Loucy (cell line): Measurements from ENCODE around the gene EXOSC6.

Experiments used
- H2AFZ ChIP-seq: fragments of 200-600 bp; sonication (generic); 2 replicates; pipeline ENCODE4 v1.6.0; 2016; ENCODE audit warnings: antibody characterized with exemption, mild to moderate bottlenecking, low read length, moderate library complexity
- H3F3A ChIP-seq: fragments of 200-600 bp; 2 replicates; pipeline ENCODE4 v1.6.0; 2016; ENCODE audit warnings: antibody characterized with exemption, low read depth, mild to moderate bottlenecking
- H3K27me3 ChIP-seq: fragments of 200-600 bp; sonication (generic); 2 replicates; pipeline ENCODE4 v1.6.1; 2014; ENCODE audit warnings: low read length, mild to moderate bottlenecking; ENCODE audit not compliant: insufficient read depth, poor library complexity, severe bottlenecking
- H3K36me3 ChIP-seq: fragments of 200-600 bp; sonication (generic); 2 replicates; pipeline ENCODE4 v1.6.1; 2016; ENCODE audit warnings: low read length; ENCODE audit not compliant: insufficient read depth
- H3K4me1 ChIP-seq: fragments of 200-600 bp; sonication (generic); 2 replicates; pipeline ENCODE4 v1.5.1; 2014; ENCODE audit warnings: low read length, mild to moderate bottlenecking; ENCODE audit not compliant: insufficient read depth, poor library complexity, severe bottlenecking
- H3K4me2 ChIP-seq: fragments of 200-600 bp; sonication (generic); 2 replicates; pipeline ENCODE4 v1.6.0; 2014; ENCODE audit warnings: antibody characterized with exemption, low read length, low read depth, mild to moderate bottlenecking; ENCODE audit not compliant: poor library complexity, severe bottlenecking
- H3K4me3 ChIP-seq: fragments of 200-600 bp; sonication (generic); 2 replicates; pipeline ENCODE4 v1.5.1; 2014; ENCODE audit warnings: low read length, mild to moderate bottlenecking, mixed read lengths; ENCODE audit not compliant: poor library complexity, severe bottlenecking
- H3K79me2 ChIP-seq: fragments of 200-600 bp; sonication (generic); 2 replicates; pipeline ENCODE4 v1.6.1; 2014; ENCODE audit warnings: low read length; ENCODE audit not compliant: insufficient read depth
- H3K9ac ChIP-seq: fragments of 200-600 bp; sonication (generic); 2 replicates; pipeline ENCODE4 v1.6.0; 2014; ENCODE audit warnings: mild to moderate bottlenecking, low read depth, low read length, moderate library complexity; ENCODE audit not compliant: poor library complexity, severe bottlenecking
- H3K9me2 ChIP-seq: fragments of 200-600 bp; sonication (generic); replicated peaks from 2 replicates; pipeline ENCODE4 v1.6.1; 2016; ENCODE audit warnings: low read depth, low read length, mixed read lengths
- H3K9me3 ChIP-seq: fragments of 200-600 bp; sonication (generic); 2 replicates; pipeline ENCODE4 v1.6.1; 2014; ENCODE audit warnings: mild to moderate bottlenecking, antibody characterized with exemption, low read length, low read depth; ENCODE audit not compliant: insufficient read depth
- H4K20me1 ChIP-seq: fragments of 200-600 bp; sonication (generic); 2 replicates; pipeline ENCODE4 v1.6.0; 2014; ENCODE audit warnings: antibody characterized with exemption, low read length, mild to moderate bottlenecking; ENCODE audit not compliant: insufficient read depth, poor library complexity, severe bottlenecking
- CTCF ChIP-seq: fragments of 200-600 bp; sonication (generic); conservative IDR thresholded peaks from 2 replicates; pipeline ENCODE4 v1.5.1; 2014; ENCODE audit warnings: mild to moderate bottlenecking, antibody characterized with exemption, low read length
- EZH2phosphoT487 ChIP-seq: fragments of 200-600 bp; IDR thresholded peaks from 2 replicates; pipeline ENCODE4 v1.6.1; 2018; ENCODE audit warnings: antibody characterized with exemption, mild to moderate bottlenecking, moderate library complexity, borderline replicate concordance

The EXOSC6 gene

GRCh38 chr16:70251629-70252354, at the start of gene EXOSC6:
EXOSC6 (minus strand) TSS chr16:70251940; CDS start chr16:70251900, 40 bp downstream.
- Histone ChIP-seq H3K9me2 (no peaks in the 10 kb centered on the region), H4K20me1 (peaks cover 28% of the 10 kb centered on the region), H3K4me3 (peak within 1 kb of the TSS; percentile 97), H3F3A (peaks cover 6% of the 10 kb centered on the region; the same call in 1 of the 2 replicates), H2AFZ (peak within 1 kb of the TSS; percentile 86; the same call in 1 of the 2 replicates), H3K36me3 (peaks cover 45% of the 10 kb centered on the region; the same call in 1 of the 2 replicates), H3K9me3 (no peaks in the 10 kb centered on the region), H3K9ac (peak within 1 kb of the TSS; percentile 80), H3K4me1 (peaks cover 8% of the 10 kb centered on the region), H3K79me2 (peaks cover 38% of the 10 kb centered on the region), H3K4me2 (peak within 1 kb of the TSS; percentile 78), H3K27me3 (no peaks in the 10 kb centered on the region)
- TF ChIP-seq CTCF (peak; percentile 79), EZH2phosphoT487 (no peak)

GRCh38 chr16:70301121-70301520, 49.4 kb upstream of the EXOSC6 start:
- H3K9me3 ChIP-seq: 0 out of 2 replicates have a peak, but pooled peaks cover 6% of the 10 kb centered on the region
- H3K36me3 ChIP-seq: no peaks in the 10 kb centered on the region
- peak overlapping the region; percentile 87 for H3K4me2 ChIP-seq
- H3K9me2 ChIP-seq: no peaks in the 10 kb centered on the region
- H3K4me1 ChIP-seq: peaks cover 18% of the 10 kb centered on the region
- peak overlapping the region; percentile 94 for H3K4me3 ChIP-seq
- H3F3A ChIP-seq: no peaks in the 10 kb centered on the region
- no peaks in the 10 kb centered on the region for H3K27me3 ChIP-seq
- no peak for TF ChIP-seq CTCF
- no peak for TF ChIP-seq EZH2phosphoT487
- peaks cover 65% of the 10 kb centered on the region for H3K79me2 ChIP-seq
- H2AFZ ChIP-seq: no peak overlapping the region
- no peak overlapping the region for H3K9ac ChIP-seq
- no peaks in the 10 kb centered on the region for H4K20me1 ChIP-seq

DNA sequence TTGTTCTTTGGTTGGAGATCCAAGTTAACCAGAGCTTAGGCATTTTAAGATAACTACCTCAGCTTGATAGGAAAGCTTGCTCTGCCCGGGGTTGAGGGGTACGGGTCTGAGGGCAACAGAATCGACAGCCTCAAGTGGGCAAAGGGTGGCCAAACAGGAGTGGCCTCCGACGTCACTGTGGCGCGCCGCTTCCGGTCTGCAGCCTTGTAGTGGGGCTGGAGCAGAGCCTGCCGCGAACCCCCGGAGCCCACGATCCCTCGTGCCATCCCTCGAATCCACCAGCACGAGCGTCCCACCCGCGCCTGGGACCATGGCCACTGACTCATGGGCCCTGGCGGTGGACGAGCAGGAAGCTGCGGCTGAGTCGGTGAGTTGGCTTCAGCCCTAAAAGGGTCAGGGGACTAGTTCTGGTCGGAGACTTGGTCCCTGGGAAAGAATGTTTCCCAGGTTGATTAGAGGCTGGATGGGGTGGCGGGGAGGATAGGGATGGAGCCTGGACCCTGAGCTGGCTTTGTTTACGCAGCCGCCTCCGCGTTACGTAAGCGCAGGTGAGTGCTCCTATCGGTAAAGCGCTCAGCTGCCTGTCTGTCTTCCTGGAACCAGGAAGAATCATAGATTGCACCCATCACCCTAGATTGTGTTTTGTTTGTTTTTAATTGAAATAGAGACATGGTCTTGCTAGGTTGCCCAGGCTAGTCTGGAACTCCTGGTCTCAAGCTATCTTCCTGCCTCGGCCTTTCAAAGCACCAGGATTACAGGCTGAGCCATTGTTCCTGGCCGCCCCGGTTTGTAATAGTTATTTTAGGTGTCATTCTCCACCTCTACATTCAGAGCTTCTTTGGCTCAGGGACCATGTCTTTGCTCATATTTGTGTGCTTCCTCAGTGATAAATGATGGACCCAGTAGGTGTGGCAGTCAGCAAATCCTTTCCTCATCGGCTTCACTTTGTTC, 47.5 kb upstream of the EXOSC6 start, which contains the start of gene DDX19B:
TSS of gene DDX19B (plus strand) at position 199 of the 951 bp plus-strand sequence. CDS start at position 311, 112 bp downstream.
- Histone ChIP-seq H3K36me3 (no peaks in the 10 kb centered on the region), H3K27me3 (no peaks in the 10 kb centered on the region), H3F3A (no peaks in the 10 kb centered on the region), H3K9ac (peak within 1 kb of the TSS; percentile 94), H3K9me2 (no peaks in the 10 kb centered on the region), H3K79me2 (peaks cover 56% of the 10 kb centered on the region), H3K4me1 (peaks cover 18% of the 10 kb centered on the region), H3K4me3 (peak within 1 kb of the TSS; percentile 94), H4K20me1 (no peaks in the 10 kb centered on the region), H3K9me3 (0 out of 2 replicates have a peak, but pooled peaks cover 6% of the 10 kb centered on the region), H3K4me2 (peak within 1 kb of the TSS; percentile 87), H2AFZ (peak within 1 kb of the TSS; percentile 88)
- no peak for TF ChIP-seq CTCF
- TF ChIP-seq EZH2phosphoT487: no peak
